H1 (cell line): ENCODE results near the gene MAN2A1. TPM values are rescaled to one million over a fixed set of nuclear protein-coding genes. Genes with fewer than 3 reads are reported as not detected.

Experiments
- CTCF ChIA-PET: fragments of 300-600 bp; sonication (Branson Sonifier 250); formaldehyde crosslinking; loops from one replicate; lab custom pipeline; 2021; ENCODE audit not compliant: partially characterized antibody; lab: Charles Lee
- POLR2A ChIA-PET: fragments of 300-600 bp; sonication (Branson Sonifier 250); formaldehyde crosslinking; loops from one replicate; lab custom pipeline; 2021; ENCODE audit warnings: inconsistent platforms; ENCODE audit not compliant: partially characterized antibody; lab: Charles Lee
- DNase-seq, 2 experiments: peaks; one replicate each; pipeline versions ENCODE4 v3.0.0 to v3.0.0-alpha.2; 2010 to 2022; ENCODE audit warnings: low spot score in 2 of 2, low read depth in 1 of 2, mixed read lengths in 1 of 2
- FAIRE-seq: peaks from 2 replicates; lab custom pipeline; 2011; peaks lifted over from hg19 to GRCh38; lab: Jason Lieb, UNC
- H2AFZ ChIP-seq: 2 replicates; pipeline ENCODE4 v1.8.1; 2012; ENCODE audit warnings: low read length, inconsistent platforms
- H2AK5ac ChIP-seq: 2 replicates; pipeline ENCODE4 v1.6.1; 2013; ENCODE audit warnings: low read depth, low read length
- H2BK120ac ChIP-seq: replicated peaks from 2 replicates; pipeline ENCODE3; 2013; ENCODE audit warnings: low read depth, low read length, inconsistent platforms
- H2BK12ac ChIP-seq: 2 replicates; pipeline ENCODE4 v1.6.1; 2013; ENCODE audit warnings: low read depth, low read length
- H2BK15ac ChIP-seq: 2 replicates; pipeline ENCODE4 v1.6.1; 2013; ENCODE audit warnings: low read length
- H2BK20ac ChIP-seq: 2 replicates; pipeline ENCODE4 v1.6.1; 2013; ENCODE audit warnings: low read length
- H2BK5ac ChIP-seq: 2 replicates; pipeline ENCODE4 v1.6.1; 2013; ENCODE audit warnings: low read depth, low read length
- H3K14ac ChIP-seq: 2 replicates; pipeline ENCODE4 v1.6.1; 2013; ENCODE audit warnings: inconsistent platforms; ENCODE audit not compliant: insufficient read length
- H3K18ac ChIP-seq: 2 replicates; pipeline ENCODE4 v1.6.1; 2013; ENCODE audit warnings: low read length; ENCODE audit errors: extremely low read depth
- H3K23ac ChIP-seq: 2 replicates; pipeline ENCODE4 v1.6.1; 2013; ENCODE audit warnings: inconsistent platforms; ENCODE audit not compliant: insufficient read length
- H3K23me2 ChIP-seq: 2 replicates; pipeline ENCODE4 v1.6.1; 2013; ENCODE audit warnings: low read depth, low read length
- H3K27ac ChIP-seq: 2 replicates; pipeline ENCODE4 v1.6.1; 2011; ENCODE audit warnings: low read depth, low read length, inconsistent platforms
- H3K27me3 ChIP-seq, 4 experiments: replicated peaks in 1 of 4; 1 replicate in 1 of 4; 2 replicates in 3 of 4; pipeline versions ENCODE4 v1.6.1 to v1.8.1; 2011 to 2013; ENCODE audit warnings: low read length in 3 of 4, mild to moderate bottlenecking in 3 of 4, inconsistent platforms in 2 of 4, mixed read lengths in 2 of 4, moderate library complexity in 1 of 4; ENCODE audit not compliant: control insufficient read depth in 3 of 4, insufficient read depth in 3 of 4; ENCODE audit errors: extremely low read depth in 1 of 4
- H3K36me3 ChIP-seq, 4 experiments: 2 replicates each; pipeline versions ENCODE4 v1.6.1 to v1.8.1; 2011 to 2013; ENCODE audit warnings: mild to moderate bottlenecking in 4 of 4, low read length in 3 of 4, moderate library complexity in 2 of 4, control low read depth in 1 of 4, inconsistent platforms in 1 of 4; ENCODE audit not compliant: insufficient read depth in 4 of 4, control insufficient read depth in 2 of 4
- H3K4ac ChIP-seq: replicated peaks from 2 replicates; pipeline ENCODE3; 2013; ENCODE audit warnings: low read length, low read depth, mixed read lengths, inconsistent platforms; ENCODE audit not compliant: insufficient read length
- H3K4me1 ChIP-seq, 4 experiments: replicated peaks in 1 of 4; 1 replicate in 1 of 4; 2 replicates in 3 of 4; pipeline versions ENCODE4 v1.6.1 to v1.8.1; 2011 to 2013; ENCODE audit warnings: low read length in 3 of 4, inconsistent platforms in 2 of 4, mixed read lengths in 1 of 4; ENCODE audit not compliant: insufficient read depth in 4 of 4, control insufficient read depth in 3 of 4
- H3K4me2 ChIP-seq, 2 experiments: 2 replicates each; pipeline versions ENCODE4 v1.6.1 to v1.8.1; 2011 to 2013; ENCODE audit warnings: low read depth in 2 of 2, low read length in 2 of 2, control low read depth in 1 of 2, inconsistent platforms in 1 of 2, mild to moderate bottlenecking in 1 of 2; ENCODE audit not compliant: insufficient read depth in 1 of 2
- H3K4me3 ChIP-seq, 4 experiments: fragments of 200-600, 300-600 bp in 1 of 4; sonication (generic), shearing (Covaris generic), sonication (Bioruptor Twin) in 1 of 4; 2 replicates each; pipeline versions ENCODE4 v1.5.1 to v1.8.1; 2011 to 2016; ENCODE audit warnings: low read length in 4 of 4, low read depth in 3 of 4, control low read depth in 2 of 4, inconsistent platforms in 2 of 4, mild to moderate bottlenecking in 2 of 4, mixed read lengths in 1 of 4, moderate library complexity in 1 of 4; ENCODE audit not compliant: insufficient read depth in 2 of 4; ENCODE audit errors: extremely low read depth in 1 of 4
- H3K56ac ChIP-seq: replicated peaks from 2 replicates; pipeline ENCODE3; 2013; ENCODE audit warnings: low read depth, mild to moderate bottlenecking, mixed read lengths, low read length, inconsistent platforms; ENCODE audit not compliant: insufficient read length
- H3K79me1 ChIP-seq: 2 replicates; pipeline ENCODE4 v1.6.1; 2013; ENCODE audit warnings: low read depth, low read length, control low read depth
- H3K79me2 ChIP-seq, 2 experiments: 2 replicates each; pipeline versions ENCODE4 v1.6.1 to v1.8.1; 2012 to 2013; ENCODE audit warnings: low read length in 2 of 2, mild to moderate bottlenecking in 2 of 2, inconsistent platforms in 1 of 2; ENCODE audit not compliant: insufficient read depth in 2 of 2, control insufficient read depth in 1 of 2
- H3K9ac ChIP-seq, 4 experiments: replicated peaks in 1 of 4; 1 replicate in 1 of 4; 2 replicates in 3 of 4; pipeline versions ENCODE4 v1.6.1 to v1.8.1; 2011 to 2013; ENCODE audit warnings: low read depth in 3 of 4, low read length in 3 of 4, control low read depth in 2 of 4, mild to moderate bottlenecking in 2 of 4, moderate library complexity in 2 of 4, inconsistent platforms in 1 of 4; ENCODE audit errors: extremely low read depth in 1 of 4
- H3K9me3 ChIP-seq, 2 experiments: 2 replicates each; pipeline versions ENCODE4 v1.6.1 to v1.8.1; 2012 to 2013; ENCODE audit warnings: mild to moderate bottlenecking in 2 of 2, moderate library complexity in 2 of 2, control low read depth in 1 of 2, inconsistent platforms in 1 of 2, low read depth in 1 of 2, low read length in 1 of 2, mixed read lengths in 1 of 2; ENCODE audit not compliant: insufficient read depth in 2 of 2
- H4K20me1 ChIP-seq, 2 experiments: replicated peaks in 1 of 2; 2 replicates each; pipeline versions ENCODE3 to v1.8.1; 2011 to 2013; ENCODE audit warnings: inconsistent platforms in 2 of 2, low read length in 2 of 2, mild to moderate bottlenecking in 1 of 2; ENCODE audit not compliant: insufficient read depth in 2 of 2, control insufficient read depth in 1 of 2
- H4K5ac ChIP-seq: 2 replicates; pipeline ENCODE4 v1.6.1; 2013; ENCODE audit warnings: low read length, low read depth, mixed read lengths, inconsistent platforms; ENCODE audit not compliant: insufficient read length
- H4K8ac ChIP-seq: 2 replicates; pipeline ENCODE4 v1.8.0; 2013; ENCODE audit warnings: mild to moderate bottlenecking, moderate library complexity, low read length, inconsistent platforms; ENCODE audit not compliant: insufficient read depth; ENCODE audit errors: extremely low read depth
- H4K91ac ChIP-seq: replicated peaks from 2 replicates; pipeline ENCODE3; 2013; ENCODE audit warnings: low read length, mixed read lengths, inconsistent platforms; ENCODE audit not compliant: insufficient read length
- BCL11A ChIP-seq, 2 experiments: IDR thresholded peaks; one replicate each; pipeline ENCODE4 v1.6.1; 2011; ENCODE audit warnings: low read depth in 2 of 2, low read length in 2 of 2, mild to moderate bottlenecking in 2 of 2
- CEBPB ChIP-seq: IDR thresholded peaks from 2 replicates; pipeline ENCODE4 v1.6.1; 2012; ENCODE audit warnings: low read depth, low read length
- EGR1 ChIP-seq: IDR thresholded peaks from 2 replicates; pipeline ENCODE4 v1.6.1; 2011; ENCODE audit warnings: low read depth, low read length, borderline replicate concordance
- FOSL1 ChIP-seq: IDR thresholded peaks from 2 replicates; pipeline ENCODE4 v1.6.1; 2011; ENCODE audit warnings: mild to moderate bottlenecking, low read depth, low read length, moderate library complexity; ENCODE audit not compliant: insufficient read depth
- GABPA ChIP-seq: IDR thresholded peaks from 2 replicates; pipeline ENCODE4 v1.6.1; 2011; ENCODE audit warnings: mild to moderate bottlenecking, low read length, moderate library complexity, borderline replicate concordance; ENCODE audit not compliant: insufficient read depth
- HDAC6 ChIP-seq: IDR thresholded peaks from one replicate; pipeline ENCODE4 v1.7.1; 2012; ENCODE audit warnings: low read depth, mild to moderate bottlenecking, inconsistent platforms, low read length, moderate library complexity
- NRF1 ChIP-seq: IDR thresholded peaks from 2 replicates; pipeline ENCODE4 v1.6.1; 2011; ENCODE audit warnings: mild to moderate bottlenecking, low read depth, low read length, improper control_type of control experiment
- PHF8 ChIP-seq: fragments of 200-600 bp; sonication (generic); conservative IDR thresholded peaks from 2 replicates; pipeline ENCODE4 v1.7.1; 2012; ENCODE audit warnings: low read depth, mild to moderate bottlenecking, inconsistent platforms, low read length, moderate library complexity
- POLR2AphosphoS5 ChIP-seq: IDR thresholded peaks from 2 replicates; pipeline ENCODE4 v1.6.1; 2011; ENCODE audit warnings: low read depth, low read length
- SAP30 ChIP-seq: fragments of 300-600 bp; sonication (generic); IDR thresholded peaks from 2 replicates; pipeline ENCODE4 v1.7.1; 2012; ENCODE audit warnings: low read length, moderate library complexity, mild to moderate bottlenecking, inconsistent platforms; ENCODE audit not compliant: insufficient read depth, insufficient replicate concordance
- SIN3A ChIP-seq, 2 experiments: IDR thresholded peaks in 1 of 2; conservative IDR thresholded peaks in 1 of 2; 2 replicates each; pipeline ENCODE4 v1.6.1; 2011 to 2012; ENCODE audit warnings: low read length in 2 of 2, improper control_type of control experiment in 1 of 2, low read depth in 1 of 2, mild to moderate bottlenecking in 1 of 2
- SP4 ChIP-seq: IDR thresholded peaks from 2 replicates; pipeline ENCODE4 v1.6.1; 2012; ENCODE audit warnings: low read length, inconsistent platforms
- SUZ12 ChIP-seq: fragments of 200-600 bp; sonication (generic); IDR thresholded peaks from 2 replicates; pipeline ENCODE4 v1.6.1; 2012; ENCODE audit warnings: mild to moderate bottlenecking, inconsistent platforms, low read length, moderate library complexity, mixed read lengths
- TAF7 ChIP-seq: optimal IDR thresholded peaks from 2 replicates; pipeline ENCODE3; 2011; ENCODE audit warnings: low read depth, mild to moderate bottlenecking, inconsistent platforms, low read length, moderate library complexity, borderline replicate concordance
- TBP ChIP-seq: IDR thresholded peaks from 2 replicates; pipeline ENCODE4 v1.6.1; 2011; ENCODE audit warnings: low read depth, low read length, improper control_type of control experiment
- polyA plus RNA-seq, 7 experiments: library from polyadenylated mRNA; depleted of rRNA in 3 of 7; stranded (reverse) in 5 of 7; unstranded in 2 of 7; fragments of >200 nt in 5 of 7; fragments of 200-250 nt in 2 of 7; gene quantifications; 1 replicate in 5 of 7; 2 replicates in 1 of 7; 4 replicates in 1 of 7; pipeline versions ENCODE4 v1.2.1 to v1.2.3, GENCODE V29; 2011 to 2013; ENCODE audit warnings: missing spikeins in 2 of 7, mixed read lengths in 2 of 7
- total RNA-seq: library from RNA; stranded (reverse); fragmentation: NEBNext Ultra II Directional; extraction: Animal tissue kit (Norgen Biotek cat#: 25700); gene quantifications from 2 replicates; pipeline ENCODE4 v1.2.1, GENCODE V29; 2021

The MAN2A1 gene
- total and polyA plus RNA-seq, 2 of the 8 experiments (the other 6 are each of a cell fraction or from before 2014, with no cell fraction given) = 29.1 to 102 TPM

GRCh38 chr5:109711673-109712072 is 21.9 kb downstream of the MAN2A1 start:
- no peak overlapping the region for H3K9ac ChIP-seq
- TF ChIP-seq SAP30 = no peak
- TF ChIP-seq TAF7 = no peak
- TF ChIP-seq FOSL1 = no peak
- TF ChIP-seq SUZ12 = no peak
- no peak for TF ChIP-seq BCL11A (IDR thresholded peaks at IDR 0.05; ENCODE audit: low read depth in 2 of 2, low read length in 2 of 2)
- TF ChIP-seq POLR2AphosphoS5 = no peak
- no peak for TF ChIP-seq CEBPB
- TF ChIP-seq SIN3A (conservative IDR thresholded peaks at IDR 0.05 in 1 of 2, IDR thresholded peaks at IDR 0.05 in 1 of 2; ENCODE audit: low read depth in 1 of 2, low read length in 2 of 2) = no peak
- no peak for TF ChIP-seq TBP
- no peak for TF ChIP-seq SP4
- TF ChIP-seq NRF1 = no peak
- no peak for TF ChIP-seq GABPA
- no peak for TF ChIP-seq HDAC6
- TF ChIP-seq EGR1 = no peak
- no peak for TF ChIP-seq PHF8
- TF ChIP-seq, all 59 proteins: peak for 0
- Histone ChIP-seq H3K4me1 (no peaks in the 10 kb centered on the region; a peak in 1 of 7 replicates), H3K79me1 (peaks cover 3% of the 10 kb centered on the region; the same call in 1 of the 2 replicates), H2AFZ (no peak overlapping the region), H2BK5ac (no peak overlapping the region), H3K4ac (no peak overlapping the region), H2AK5ac (no peak overlapping the region), H4K8ac (no peak overlapping the region), H3K9me3 (no peaks in the 10 kb centered on the region), H3K36me3 (peaks cover 0 to 14% (median 2%) of the 10 kb centered on the region in 4 experiments; a peak in 1 of 8 replicates), H3K4me3 (no peak overlapping the region), H3K27ac (no peak overlapping the region), H4K91ac (no peak overlapping the region), H3K79me2 (peaks cover 8 to 93% of the 10 kb centered on the region in 2 experiments; a peak in 3 of 4 replicates), H3K14ac (no peak overlapping the region), H2BK120ac (no peak overlapping the region), H3K23me2 (no peaks in the 10 kb centered on the region), H3K56ac (no peak overlapping the region), H3K23ac (no peak overlapping the region), H3K4me2 (no peak overlapping the region), H4K20me1 (peaks cover 5% of the 10 kb centered on the region in 2 experiments), H2BK20ac (no peak overlapping the region), H2BK15ac (no peak overlapping the region), H4K5ac (no peak overlapping the region), H3K18ac (no peak overlapping the region), H2BK12ac (no peak overlapping the region), H3K27me3 (no peaks in the 10 kb centered on the region)
- DNase-seq (no peak), FAIRE-seq (no peak)
- CTCF ChIA-PET = interaction anchor here (0.9 kb wide), 1 partner anchor 21 kb away, joined by 4 read pairs; the partner anchor contains the start of gene MAN2A1
- POLR2A ChIA-PET = interaction anchor here (0.7 kb wide), 1 partner anchor 11 kb away, joined by 3 read pairs; no protein-coding TSS in a partner anchor
